Measurements from ENCODE around the gene LRRC7. TPM values are rescaled to one million over a fixed set of nuclear protein-coding genes. Genes with fewer than 3 reads are reported as not detected.
"Not testable (repeated sequence)": the region's sequence is repeated elsewhere in the genome, so short reads cannot be mapped to it uniquely, and the experiment has no call there.

The LRRC7 gene
- polyA plus RNA-seq, 1 experiment: 0.22 TPM

- H3K27me3 ChIP-seq (ENCODE audit: control insufficient read depth, insufficient read depth, low read length): no peaks in the 10 kb centered on the region; the same call in 1 of the 2 replicates
- CTCF ChIA-PET: interaction anchor here (0.5 kb wide), 1 partner anchor 732 kb away, joined by 3 read pairs; no protein-coding TSS in a partner anchor
- no peak for DNase-seq (ENCODE audit: low read depth)
- TF ChIP-seq CTCF (IDR thresholded peaks at IDR 0.05; ENCODE audit: insufficient read depth, low read depth, low read length): no peak
- no peak overlapping the region for H3K4me3 ChIP-seq (ENCODE audit: low read depth, low read length)
- no peaks in the 10 kb centered on the region for H3K36me3 ChIP-seq (ENCODE audit: control insufficient read depth, insufficient read depth, low read length)
- POLR2A ChIA-PET: no interaction called here
Observed at GRCh38 chr1:69863704-69864103, 296.0 kb downstream of the LRRC7 start.

- POLR2A ChIA-PET: no interaction called here
- CTCF ChIA-PET: no interaction called here
- DNase-seq (ENCODE audit: low read depth): no peak
- Histone ChIP-seq H3K4me3 (ENCODE audit: low read depth, low read length) (no peak overlapping the region), H3K27me3 (ENCODE audit: control insufficient read depth, insufficient read depth, low read length) (no peaks in the 10 kb centered on the region; the same call in 1 of the 2 replicates), H3K36me3 (ENCODE audit: control insufficient read depth, insufficient read depth, low read length) (no peaks in the 10 kb centered on the region)
- TF ChIP-seq CTCF (IDR thresholded peaks at IDR 0.05; ENCODE audit: insufficient read depth, low read depth, low read length): no peak
Observed at GRCh38 chr1:69871412-69871811, 303.7 kb downstream of the LRRC7 start.

DNA sequence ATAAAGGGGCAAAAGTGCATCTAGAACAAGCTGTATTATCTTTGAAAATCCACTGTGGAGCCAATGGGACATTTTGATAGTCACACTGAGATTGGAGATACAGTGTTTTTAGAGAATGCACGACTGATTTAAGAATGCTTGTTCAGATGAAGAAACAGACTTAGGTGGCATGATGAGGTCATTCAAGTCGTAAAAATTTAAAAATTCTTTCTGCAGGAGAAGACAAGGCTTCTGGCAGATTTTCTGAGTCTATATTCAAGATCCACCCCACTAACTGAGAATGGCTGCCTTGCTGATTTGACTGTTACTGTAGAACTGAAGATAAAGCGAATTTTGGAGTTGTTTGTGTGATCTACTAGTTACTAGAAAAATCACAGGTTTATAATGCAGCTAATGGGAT lies 310.6 kb downstream of the LRRC7 start:
- Histone ChIP-seq H3K27me3 (ENCODE audit: control insufficient read depth, insufficient read depth, low read length) (no peaks in the 10 kb centered on the region; the same call in 1 of the 2 replicates), H3K4me3 (ENCODE audit: low read depth, low read length) (no peak overlapping the region), H3K36me3 (ENCODE audit: control insufficient read depth, insufficient read depth, low read length) (no peaks in the 10 kb centered on the region)
- CTCF ChIA-PET: no interaction called here
- DNase-seq (ENCODE audit: low read depth): no peak
- no peak for TF ChIP-seq CTCF (IDR thresholded peaks at IDR 0.05; ENCODE audit: insufficient read depth, low read depth, low read length)
- POLR2A ChIA-PET: no interaction called here

DNA sequence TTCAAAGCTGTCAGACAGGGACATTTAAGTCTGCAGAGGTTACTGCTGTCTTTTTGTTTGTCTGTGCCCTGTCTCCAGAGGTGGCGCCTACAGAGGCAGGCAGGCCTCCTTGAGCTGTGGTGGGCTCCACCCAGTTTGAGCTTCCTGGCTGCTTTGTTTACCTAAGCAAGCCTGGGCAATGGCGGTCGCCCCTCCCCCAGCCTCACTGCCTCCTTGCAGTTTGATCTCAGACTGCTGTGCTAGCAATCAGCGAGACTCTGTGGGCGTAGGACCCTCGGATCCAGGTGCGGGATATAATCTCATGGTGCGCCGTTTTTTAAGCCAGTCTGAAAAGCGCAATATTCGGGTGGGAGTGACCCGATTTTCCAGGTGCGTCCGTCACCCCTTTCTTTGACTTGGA lies 320.3 kb downstream of the LRRC7 start:
- H3K4me3 ChIP-seq (ENCODE audit: low read depth, low read length); POLR2A ChIA-PET; DNase-seq (ENCODE audit: low read depth); H3K36me3 ChIP-seq (ENCODE audit: control insufficient read depth, insufficient read depth, low read length); H3K27me3 ChIP-seq (ENCODE audit: control insufficient read depth, insufficient read depth, low read length): not testable (repeated sequence)
- CTCF ChIA-PET: interaction anchor here (0.6 kb wide), 1 partner anchor 61 kb away, joined by 3 read pairs; no protein-coding TSS in a partner anchor

DNA sequence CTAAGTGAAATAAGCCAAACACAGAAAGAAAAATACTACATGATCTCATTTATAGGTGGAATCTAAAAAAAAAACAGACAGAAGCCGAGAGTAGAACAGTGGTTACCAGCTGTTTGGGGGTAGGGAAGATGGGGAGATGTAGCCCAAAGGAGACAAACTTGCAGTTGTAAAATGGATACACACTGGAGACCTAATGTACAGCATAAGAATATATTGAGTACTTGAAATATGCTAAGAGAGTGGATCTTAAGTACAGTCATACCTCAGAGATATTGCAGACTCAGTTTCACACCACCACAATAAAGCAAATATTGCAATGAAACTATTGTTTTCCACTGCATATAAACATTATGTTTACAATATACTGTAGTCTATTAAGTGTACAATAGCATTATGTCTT lies 320.9 kb downstream of the LRRC7 start:
- no peak for TF ChIP-seq CTCF (IDR thresholded peaks at IDR 0.05; ENCODE audit: insufficient read depth, low read depth, low read length)
- H3K36me3 ChIP-seq (ENCODE audit: control insufficient read depth, insufficient read depth, low read length): no peaks in the 10 kb centered on the region
- H3K27me3 ChIP-seq (ENCODE audit: control insufficient read depth, insufficient read depth, low read length): no peaks in the 10 kb centered on the region
- DNase-seq (ENCODE audit: low read depth): no peak
- ChIA-PET POLR2A (no interaction called here), CTCF (interaction anchor here (0.6 kb wide), 1 partner anchor 60 kb away, joined by 3 read pairs; no protein-coding TSS in a partner anchor)
- H3K4me3 ChIP-seq (ENCODE audit: low read depth, low read length): no peak overlapping the region

GRCh38 chr1:69898403-69898947 lies 330.8 kb downstream of the LRRC7 start:
- ChIA-PET POLR2A (no interaction called here), CTCF (no interaction called here)
- Histone ChIP-seq H3K27me3 (ENCODE audit: control insufficient read depth, insufficient read depth, low read length) (no peaks in the 10 kb centered on the region), H3K36me3 (ENCODE audit: control insufficient read depth, insufficient read depth, low read length) (no peaks in the 10 kb centered on the region), H3K4me3 (ENCODE audit: low read depth, low read length) (no peak overlapping the region)
- no peak for TF ChIP-seq CTCF (IDR thresholded peaks at IDR 0.05; ENCODE audit: insufficient read depth, low read depth, low read length)
- no peak for DNase-seq (ENCODE audit: low read depth)
